Body of pancreas (tissue), 4 donors: ENCODE measurements around the gene TGFB3.

ENCODE experiments used
- CTCF ChIP-seq, 7 experiments: fragments of 450-650 bp in 4 of 7; fragments of 200-600 bp in 3 of 7; sonication (generic) in 3 of 7; IDR thresholded peaks; one replicate each; pipeline ENCODE4 v1.5.1; 2016 to 2019; ENCODE audit warnings: antibody characterized with exemption in 7 of 7
- POLR2A ChIP-seq, 3 donors: fragments of 450-650 bp; IDR thresholded peaks; one replicate each; pipeline ENCODE4 v1.6.1; 2016; ENCODE audit warnings: antibody characterized with exemption in 3 of 3, mild to moderate bottlenecking in 2 of 3

DNA sequence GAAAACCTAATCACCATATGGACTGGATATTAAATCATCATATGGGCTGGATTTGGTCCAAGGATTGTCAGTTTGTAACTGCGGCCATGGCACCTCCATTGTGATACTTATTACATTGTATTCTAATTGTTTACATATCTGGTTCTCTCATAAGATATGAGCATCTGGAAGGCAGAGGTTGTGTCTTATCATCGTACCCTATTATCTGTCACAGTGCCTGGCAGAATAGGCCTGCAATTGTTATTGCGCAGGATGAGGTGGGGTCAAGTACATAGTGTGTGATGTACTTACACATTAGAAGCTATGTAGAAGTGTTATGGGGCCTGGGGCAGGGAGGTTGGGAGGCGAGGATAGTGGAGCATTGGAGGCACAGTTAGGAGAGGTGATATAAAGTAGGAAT, 8.5 kb upstream of the TGFB3 start:
- TF ChIP-seq POLR2A (IDR thresholded peaks at IDR 0.05), result no peak
- no peak for TF ChIP-seq CTCF (IDR thresholded peaks at IDR 0.05)
